Neural crest cell (in vitro differentiated cells): ENCODE data around the gene RPS15. TPM values are rescaled to one million over a fixed set of nuclear protein-coding genes. Genes with fewer than 3 reads are reported as not detected.
"Not testable (repeated sequence)": the region's sequence is repeated elsewhere in the genome, so short reads cannot be mapped to it uniquely, and the experiment has no call there.

Source experiments
- DNase-seq: peaks from one replicate; pipeline ENCODE4 v3.0.0; 2021; ENCODE audit warnings: low read depth, mixed read lengths, low spot score
- H3K27ac Mint-ChIP-seq: one replicate; pipeline ENCODE4 v1.8.0; 2021; ENCODE audit warnings: mild to moderate bottlenecking, mixed read lengths; ENCODE audit not compliant: unreplicated experiment
- H3K27me3 Mint-ChIP-seq: 2 replicates; pipeline ENCODE4 v1.8.0; 2021; ENCODE audit warnings: low read depth, mild to moderate bottlenecking, mixed read lengths
- H3K36me3 Mint-ChIP-seq: 2 replicates; pipeline ENCODE4 v1.8.0; 2021; ENCODE audit warnings: low read depth, mild to moderate bottlenecking, mixed read lengths
- H3K4me1 Mint-ChIP-seq: 2 replicates; pipeline ENCODE4 v1.8.0; 2021; ENCODE audit warnings: mixed read lengths
- H3K4me3 Mint-ChIP-seq: one replicate; pipeline ENCODE4 v1.8.0; 2021; ENCODE audit warnings: mild to moderate bottlenecking, mixed read lengths
- H3K9me3 Mint-ChIP-seq: 2 replicates; pipeline ENCODE4 v1.8.0; 2021; ENCODE audit warnings: mixed read lengths
- CTCF ChIP-seq: fragments of 200-600 bp; sonication (generic); conservative IDR thresholded peaks from 2 replicates; pipeline ENCODE4 v1.5.0; 2021; ENCODE audit warnings: antibody characterized with exemption, mild to moderate bottlenecking
- total RNA-seq: library from RNA; stranded (reverse); gene quantifications from 2 replicates; pipeline ENCODE4 v1.2.1, GENCODE V29; 2021

The RPS15 gene
- total RNA-seq, 1 donor from 2014 or later, result 1,580 TPM

GRCh38 chr19:1474765-1475351, 36.7 kb downstream of the RPS15 start:
- DNase-seq, result no peak
- no peaks in the 10 kb centered on the region for H3K9me3 Mint-ChIP-seq

GRCh38 chr19:1475751-1476437, 37.7 kb downstream of the RPS15 start:
- H3K4me1 Mint-ChIP-seq, result peaks cover 15% of the 10 kb centered on the region
- peak overlapping the region; percentile 47 for H3K4me3 Mint-ChIP-seq
- H3K27ac Mint-ChIP-seq, result no peak overlapping the region
- DNase-seq, result no peak
- no peaks in the 10 kb centered on the region for H3K36me3 Mint-ChIP-seq
- no peaks in the 10 kb centered on the region for H3K9me3 Mint-ChIP-seq
- no peak for TF ChIP-seq CTCF
- H3K27me3 Mint-ChIP-seq, result peaks cover 28% of the 10 kb centered on the region

More at GRCh38 chr19:1474765-1475351, 36.7 kb downstream of the RPS15 start:
- Mint-ChIP-seq H3K36me3 (no peaks in the 10 kb centered on the region), H3K27me3 (peaks cover 39% of the 10 kb centered on the region), H3K4me3 (peak overlapping the region; percentile 64), H3K4me1 (peaks cover 15% of the 10 kb centered on the region), H3K27ac (no peak overlapping the region)
- no peak for TF ChIP-seq CTCF

GRCh38 chr19:1477056-1477455, 38.9 kb downstream of the RPS15 start:
- not testable (repeated sequence) for H3K36me3 Mint-ChIP-seq, H3K27ac Mint-ChIP-seq, DNase-seq, H3K9me3 Mint-ChIP-seq
- Mint-ChIP-seq H3K4me1 (peaks cover 15% of the 10 kb centered on the region), H3K4me3 (peak overlapping the region; percentile 74), H3K27me3 (peaks cover 17% of the 10 kb centered on the region)

GRCh38 chr19:1478934-1479707, 40.9 kb downstream of the RPS15 start, which contains the start of gene C19orf25:
TSS of gene C19orf25 (minus strand) at chr19:1479215. CDS start at chr19:1478903, 312 bp downstream.
- TF ChIP-seq CTCF, result no peak
- H3K27me3 Mint-ChIP-seq, result peaks cover 1% of the 10 kb centered on the region
- peak within 1 kb of the TSS; percentile 96 for H3K27ac Mint-ChIP-seq
- no peaks in the 10 kb centered on the region for H3K36me3 Mint-ChIP-seq
- peak; percentile 82 for DNase-seq
- peak within 1 kb of the TSS; percentile 95 for H3K4me3 Mint-ChIP-seq
- H3K9me3 Mint-ChIP-seq, result no peaks in the 10 kb centered on the region
- H3K4me1 Mint-ChIP-seq, result peaks cover 9% of the 10 kb centered on the region

GRCh38 chr19:1481224-1481892, 43.2 kb downstream of the RPS15 start:
- no peak for DNase-seq
- TF ChIP-seq CTCF, result no peak
- peaks cover 9% of the 10 kb centered on the region for H3K4me1 Mint-ChIP-seq

More at GRCh38 chr19:1481224-1481892, 43.2 kb downstream of the RPS15 start:
- H3K36me3 Mint-ChIP-seq, result no peaks in the 10 kb centered on the region
- peak overlapping the region; percentile 59 for H3K4me3 Mint-ChIP-seq
- H3K9me3 Mint-ChIP-seq, result no peaks in the 10 kb centered on the region
- H3K27ac Mint-ChIP-seq, result no peak overlapping the region
- H3K27me3 Mint-ChIP-seq, result no peaks in the 10 kb centered on the region
